Endodermal cell (in vitro differentiated cells): ENCODE measurements around the gene TMEM141. TPM values are rescaled to one million over a fixed set of nuclear protein-coding genes. Genes with fewer than 3 reads are reported as not detected.
A peak's percentile ranks its signal among the peaks of the same experiment; 100 is the strongest.

Experiments
- DNase-seq: peaks from one replicate; pipeline ENCODE4 v3.0.0-alpha.2; 2017
- H3K27ac ChIP-seq: 2 replicates; pipeline ENCODE4 v1.5.1; 2013; ENCODE audit warnings: mild to moderate bottlenecking, low read depth, low read length, moderate library complexity
- H3K27me3 ChIP-seq: 2 replicates; pipeline ENCODE4 v1.6.1; 2013; ENCODE audit warnings: mild to moderate bottlenecking, low read length, moderate library complexity; ENCODE audit not compliant: insufficient read depth, control insufficient read depth, poor library complexity, severe bottlenecking
- H3K36me3 ChIP-seq: 2 replicates; pipeline ENCODE4 v1.7.0; 2013; ENCODE audit warnings: mild to moderate bottlenecking, low read length, moderate library complexity; ENCODE audit not compliant: control insufficient read depth, insufficient read depth
- H3K4me1 ChIP-seq: one replicate; pipeline ENCODE4 v1.7.0; 2013; ENCODE audit warnings: low read length; ENCODE audit not compliant: control insufficient read depth, insufficient read depth
- H3K4me3 ChIP-seq: 2 replicates; pipeline ENCODE4 v1.5.1; 2013; ENCODE audit warnings: mild to moderate bottlenecking, low read length, moderate library complexity
- H3K9ac ChIP-seq: 2 replicates; pipeline ENCODE4 v1.6.1; 2013; ENCODE audit warnings: mild to moderate bottlenecking, low read length, moderate library complexity; ENCODE audit not compliant: poor library complexity, severe bottlenecking; ENCODE audit errors: extremely low read depth
- H3K9me3 ChIP-seq: 2 replicates; pipeline ENCODE4 v1.6.1; 2013; ENCODE audit warnings: mild to moderate bottlenecking, low read length, moderate library complexity; ENCODE audit not compliant: control insufficient read depth
- H3K27ac Mint-ChIP-seq: 2 replicates; pipeline ENCODE4 v1.8.0; 2020; ENCODE audit warnings: mixed read lengths
- H3K27me3 Mint-ChIP-seq: 2 replicates; pipeline ENCODE4 v1.8.0; 2021; ENCODE audit warnings: mild to moderate bottlenecking, mixed read lengths; ENCODE audit not compliant: insufficient read depth
- H3K36me3 Mint-ChIP-seq: 2 replicates; pipeline ENCODE4 v1.8.0; 2020; ENCODE audit warnings: low read depth, mixed read lengths
- H3K4me1 Mint-ChIP-seq: 2 replicates; pipeline ENCODE4 v1.8.0; 2020; ENCODE audit warnings: mixed read lengths
- H3K4me3 Mint-ChIP-seq: 2 replicates; pipeline ENCODE4 v1.8.0; 2020; ENCODE audit warnings: mild to moderate bottlenecking, moderate library complexity, mixed read lengths
- H3K9me3 Mint-ChIP-seq: 2 replicates; pipeline ENCODE4 v1.8.0; 2020; ENCODE audit warnings: mild to moderate bottlenecking, mixed read lengths
- WGBS, 2 experiments: methylation state at CpG; one replicate each; pipeline versions ENCODE4 v1.1.5 to v1.1.7; 2013; ENCODE audit warnings: missing lambda C conversion rate in 2 of 2, mixed read lengths in 1 of 2; ENCODE audit not compliant: insufficient coverage in 1 of 2, insufficient read length in 1 of 2; 5-methylcytosine and 5-hydroxymethylcytosine counted together
- total RNA-seq, 2 donors: library from RNA; stranded (reverse); fragmentation: NEBNext Ultra II Directional in 1 of 2; extraction: Animal tissue kit (Norgen Biotek cat#: 25700) in 1 of 2; gene quantifications; 2 replicates in 1 of 2; 3 replicates in 1 of 2; pipeline ENCODE4 v1.2.1, GENCODE V29; 2021
- TF ChIP-seq, protein P1 (sequence below): fragments of 200-600 bp; sonication (generic); conservative IDR thresholded peaks from 2 replicates; pipeline ENCODE4 v1.5.0; 2021; ENCODE audit warnings: antibody characterized with exemption, mild to moderate bottlenecking

The TMEM141 gene
- total RNA-seq, 2 donors from 2014 or later = 215 to 339 TPM

DNA sequence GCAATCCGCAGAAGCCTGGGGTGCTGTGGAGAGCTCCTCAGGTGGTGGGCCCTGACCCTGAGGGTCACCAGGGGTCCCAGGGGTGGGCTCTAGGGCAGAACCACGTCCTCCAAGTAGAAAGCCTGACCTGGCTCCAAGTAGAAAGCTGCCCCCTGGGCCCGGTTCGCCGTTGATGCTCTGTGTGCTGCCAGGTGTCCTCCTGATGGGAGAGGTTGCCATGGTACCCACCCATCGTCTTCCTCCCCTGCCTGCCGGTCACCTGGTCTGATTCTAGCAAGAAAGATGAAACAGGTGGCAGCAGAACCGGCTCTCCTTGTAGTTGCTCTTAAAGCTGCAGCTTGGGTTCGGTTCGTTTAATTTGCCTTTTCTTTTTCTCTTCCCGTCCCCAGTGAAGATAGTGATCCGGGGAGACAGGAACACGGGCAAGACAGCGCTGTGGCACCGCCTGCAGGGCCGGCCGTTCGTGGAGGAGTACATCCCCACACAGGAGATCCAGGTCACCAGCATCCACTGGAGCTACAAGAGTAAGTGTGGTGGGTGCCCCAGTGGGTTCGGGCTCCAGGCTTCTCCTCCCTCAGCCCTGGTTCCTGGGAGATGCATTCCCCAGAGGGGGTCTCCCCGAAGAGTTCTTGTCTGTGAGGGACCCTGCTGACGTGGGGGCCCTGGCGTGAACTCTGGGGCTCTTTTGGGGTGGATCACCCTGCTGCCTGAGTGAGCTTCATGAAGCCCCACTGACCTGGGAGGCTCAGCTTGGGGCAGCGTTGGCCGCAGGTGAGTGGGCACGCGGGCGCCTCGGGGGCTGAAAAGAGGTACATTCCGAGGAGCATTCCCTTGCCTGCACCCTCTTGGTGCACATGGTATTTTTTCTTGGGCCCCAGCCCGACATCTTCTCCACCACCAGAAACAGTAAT is 32.2 kb downstream of the TMEM141 start:
- Histone ChIP-seq H3K4me1 (peaks cover 3% of the 10 kb centered on the region), H3K9me3 (no peaks in the 10 kb centered on the region), H3K27me3 (no peaks in the 10 kb centered on the region), H3K4me3 (no peak overlapping the region), H3K36me3 (peaks cover 48% of the 10 kb centered on the region), H3K9ac (no peak overlapping the region), H3K27ac (no peak overlapping the region)
- Mint-ChIP-seq H3K36me3 (peaks cover 34% of the 10 kb centered on the region), H3K27me3 (peaks cover 3% of the 10 kb centered on the region), H3K4me3 (no peak overlapping the region), H3K9me3 (no peaks in the 10 kb centered on the region), H3K4me1 (peaks cover 10% of the 10 kb centered on the region), H3K27ac (no peak overlapping the region)
- no peak for DNase-seq
- TF ChIP-seq, protein P1, sequence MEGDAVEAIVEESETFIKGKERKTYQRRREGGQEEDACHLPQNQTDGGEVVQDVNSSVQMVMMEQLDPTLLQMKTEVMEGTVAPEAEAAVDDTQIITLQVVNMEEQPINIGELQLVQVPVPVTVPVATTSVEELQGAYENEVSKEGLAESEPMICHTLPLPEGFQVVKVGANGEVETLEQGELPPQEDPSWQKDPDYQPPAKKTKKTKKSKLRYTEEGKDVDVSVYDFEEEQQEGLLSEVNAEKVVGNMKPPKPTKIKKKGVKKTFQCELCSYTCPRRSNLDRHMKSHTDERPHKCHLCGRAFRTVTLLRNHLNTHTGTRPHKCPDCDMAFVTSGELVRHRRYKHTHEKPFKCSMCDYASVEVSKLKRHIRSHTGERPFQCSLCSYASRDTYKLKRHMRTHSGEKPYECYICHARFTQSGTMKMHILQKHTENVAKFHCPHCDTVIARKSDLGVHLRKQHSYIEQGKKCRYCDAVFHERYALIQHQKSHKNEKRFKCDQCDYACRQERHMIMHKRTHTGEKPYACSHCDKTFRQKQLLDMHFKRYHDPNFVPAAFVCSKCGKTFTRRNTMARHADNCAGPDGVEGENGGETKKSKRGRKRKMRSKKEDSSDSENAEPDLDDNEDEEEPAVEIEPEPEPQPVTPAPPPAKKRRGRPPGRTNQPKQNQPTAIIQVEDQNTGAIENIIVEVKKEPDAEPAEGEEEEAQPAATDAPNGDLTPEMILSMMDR = no peak
- WGBS, 2 experiments = 92 to 96% methylated on average over 19 to 30 of the region's 30 CpGs

DNA sequence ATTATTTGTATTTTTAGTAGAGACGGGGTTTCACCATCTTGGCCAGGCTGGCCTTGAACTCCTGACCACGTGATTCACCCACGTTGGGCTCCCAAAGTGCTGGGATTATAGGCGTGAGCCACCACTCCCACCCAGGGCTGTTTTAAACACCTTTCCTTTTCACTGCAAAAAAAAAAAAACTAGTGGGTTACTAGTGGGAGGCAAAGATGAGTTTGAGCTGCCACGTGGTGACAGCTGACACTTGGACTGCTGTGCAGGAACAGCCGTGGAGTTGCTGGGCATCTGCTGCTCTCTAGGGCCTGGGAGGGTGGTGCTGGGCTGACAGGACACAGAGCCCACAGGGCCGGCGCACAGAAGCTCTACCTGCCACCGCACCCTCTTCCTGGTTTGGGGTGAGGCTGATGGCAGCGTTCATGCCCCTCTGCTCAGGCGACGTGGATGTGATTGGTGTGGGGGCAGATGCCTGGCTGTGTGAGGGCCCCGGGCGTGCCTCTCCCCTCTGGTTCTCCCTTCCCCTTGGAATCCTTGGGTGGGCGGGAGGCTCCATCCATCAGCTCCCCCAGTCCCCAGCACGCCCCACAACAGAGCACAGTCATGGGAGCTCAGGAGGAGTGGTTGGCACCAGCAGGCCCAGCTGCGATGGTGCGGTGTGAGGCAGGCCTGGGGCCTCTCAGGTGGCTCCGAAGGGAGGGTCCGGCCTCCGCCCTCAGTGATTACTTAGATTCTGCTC is 33.5 kb downstream of the TMEM141 start:
- Mint-ChIP-seq H3K4me1 (peaks cover 10% of the 10 kb centered on the region), H3K27me3 (peaks cover 3% of the 10 kb centered on the region), H3K27ac (no peak overlapping the region), H3K36me3 (peaks cover 36% of the 10 kb centered on the region), H3K4me3 (no peak overlapping the region), H3K9me3 (no peaks in the 10 kb centered on the region)
- DNase-seq = no peak
- Histone ChIP-seq H3K9me3 (no peaks in the 10 kb centered on the region), H3K4me3 (no peak overlapping the region), H3K27ac (no peak overlapping the region), H3K4me1 (peaks cover 3% of the 10 kb centered on the region), H3K9ac (no peak overlapping the region), H3K27me3 (no peaks in the 10 kb centered on the region), H3K36me3 (peaks cover 55% of the 10 kb centered on the region)
- 94 to 95% methylated on average over 14 to 21 of the region's 21 CpGs for WGBS, 2 experiments
- TF ChIP-seq, protein P1 = no peak

DNA sequence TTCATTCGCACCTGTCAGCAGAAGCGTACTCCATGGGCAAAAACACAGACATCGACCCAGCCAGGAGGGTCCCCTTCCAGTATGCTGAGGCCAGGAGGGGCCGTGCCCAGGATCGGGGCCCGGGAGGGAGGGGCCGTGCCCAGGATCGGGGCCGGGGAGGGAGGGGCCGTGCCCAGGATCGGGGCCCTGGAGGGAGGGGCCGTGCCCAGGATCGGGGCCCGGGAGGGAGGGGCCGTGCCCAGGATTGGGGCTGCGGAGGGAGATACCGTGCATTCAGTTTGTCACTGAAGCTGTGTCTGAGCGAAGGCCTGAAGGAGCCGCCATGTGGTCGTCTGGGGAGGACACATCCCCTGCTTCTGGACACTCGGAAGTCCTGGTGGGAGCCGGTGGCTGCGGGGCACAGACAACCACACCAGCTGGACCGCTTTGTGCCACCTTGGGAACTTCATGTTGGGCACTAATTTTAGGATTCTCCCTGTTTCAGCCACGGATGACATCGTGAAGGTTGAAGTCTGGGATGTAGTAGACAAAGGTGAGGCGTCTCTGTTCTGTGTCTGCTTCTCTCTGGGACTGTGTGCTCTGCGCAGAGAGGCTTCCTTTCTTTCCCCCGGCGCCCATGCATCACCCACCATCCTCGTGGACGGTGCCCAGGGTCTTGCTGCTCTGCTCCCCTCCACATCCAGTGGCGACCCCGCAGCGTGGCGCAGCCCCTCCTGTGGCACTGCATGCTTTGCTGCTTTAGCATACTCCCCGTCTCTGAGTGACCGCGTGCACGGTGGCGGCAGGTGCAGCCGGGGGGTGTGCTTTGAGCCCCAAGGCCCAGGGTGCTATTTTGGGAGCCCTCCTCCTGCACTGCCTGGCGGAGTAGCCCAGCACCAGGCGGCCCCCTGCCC is 34.4 kb downstream of the TMEM141 start:
- Histone ChIP-seq H3K36me3 (peaks cover 62% of the 10 kb centered on the region), H3K9me3 (no peaks in the 10 kb centered on the region), H3K4me1 (peaks cover 3% of the 10 kb centered on the region), H3K4me3 (no peak overlapping the region), H3K27ac (no peak overlapping the region), H3K27me3 (no peaks in the 10 kb centered on the region), H3K9ac (no peak overlapping the region)
- TF ChIP-seq, protein P1 = peak; percentile 31
- no peak for DNase-seq
- Mint-ChIP-seq H3K27me3 (peaks cover 3% of the 10 kb centered on the region), H3K36me3 (peaks cover 38% of the 10 kb centered on the region), H3K9me3 (no peaks in the 10 kb centered on the region), H3K4me1 (peaks cover 9% of the 10 kb centered on the region), H3K27ac (no peak overlapping the region), H3K4me3 (no peak overlapping the region)
- 94 to 95% methylated on average over 30 to 44 of the region's 44 CpGs for WGBS, 2 experiments
